DMS153 treated with DMSO at 0.1 percent for 48 hours (cell line): ENCODE results near the gene BMERB1.
"Not testable (repeated sequence)": the region's sequence is repeated elsewhere in the genome, so short reads cannot be mapped to it uniquely, and the experiment has no call there.

Experiments used
- DNase-seq: peaks from one replicate; lab custom pipeline; 2025; ENCODE audit not compliant: unreplicated experiment; lab: John Stamatoyannopoulos, UW

The BMERB1 gene

GRCh38 chr16:15519790-15520189 lies 85.4 kb downstream of the BMERB1 start:
- DNase-seq: no peak

GRCh38 chr16:15521390-15521757 lies 87.0 kb downstream of the BMERB1 start:
- no peak for DNase-seq

GRCh38 chr16:15521758-15522509 lies 87.5 kb downstream of the BMERB1 start:
- DNase-seq: no peak

- no peak for DNase-seq
Measured at GRCh38 chr16:15523092-15523541, 88.7 kb downstream of the BMERB1 start.

- no peak for DNase-seq
Measured at GRCh38 chr16:15523939-15524338, 89.6 kb downstream of the BMERB1 start.

GRCh38 chr16:15524966-15525365 lies 90.6 kb downstream of the BMERB1 start:
- DNase-seq: no peak

GRCh38 chr16:15526097-15526496 lies 91.7 kb downstream of the BMERB1 start:
- DNase-seq: no peak

- no peak for DNase-seq
Measured at GRCh38 chr16:15526731-15527130, 92.3 kb downstream of the BMERB1 start.

- no peak for DNase-seq
Measured at GRCh38 chr16:15529673-15530072, 95.3 kb downstream of the BMERB1 start.

- no peak for DNase-seq
Measured at GRCh38 chr16:15530085-15530484, 95.7 kb downstream of the BMERB1 start.

GRCh38 chr16:15532825-15533224 lies 98.4 kb downstream of the BMERB1 start:
- no peak for DNase-seq

GRCh38 chr16:15533386-15533785 lies 99.0 kb downstream of the BMERB1 start:
- DNase-seq: no peak

- no peak for DNase-seq
Measured at GRCh38 chr16:15535772-15536171, 101.4 kb downstream of the BMERB1 start.

- no peak for DNase-seq
Measured at GRCh38 chr16:15536843-15537242, 102.5 kb downstream of the BMERB1 start.

GRCh38 chr16:15538507-15538906 lies 104.1 kb downstream of the BMERB1 start:
- no peak for DNase-seq

- DNase-seq: no peak
Measured at GRCh38 chr16:15539197-15539596, 104.8 kb downstream of the BMERB1 start.

GRCh38 chr16:15542261-15542660 lies 107.9 kb downstream of the BMERB1 start:
- peak; percentile 2 for DNase-seq

- DNase-seq: no peak
Measured at GRCh38 chr16:15542734-15543347, 108.5 kb downstream of the BMERB1 start.

GRCh38 chr16:15544405-15544804 lies 110.0 kb downstream of the BMERB1 start:
- no peak for DNase-seq

- no peak for DNase-seq
Measured at GRCh38 chr16:15545544-15545943, 111.2 kb downstream of the BMERB1 start.

GRCh38 chr16:15547072-15547767 lies 112.8 kb downstream of the BMERB1 start:
- DNase-seq: not testable (repeated sequence)

- DNase-seq: no peak
Measured at GRCh38 chr16:15547768-15548096, 113.3 kb downstream of the BMERB1 start.
